ENCODE results near the gene FBXO2. TPM values are rescaled to one million over a fixed set of nuclear protein-coding genes. Genes with fewer than 3 reads are reported as not detected.
A peak's percentile ranks its signal among the peaks of the same experiment; 100 is the strongest.

The FBXO2 gene
- total and polyA plus RNA-seq, 2 of the 4 experiments (the other 2 are of a cell fraction): 0.36 to 1.7 TPM

GRCh38 chr1:11650331-11650991, 3.8 kb downstream of the FBXO2 start:
- no TSS peak for BruUV-seq (replicated peaks)
- Histone ChIP-seq H4K8ac (ENCODE audit: low read depth in 2 of 2, low read length in 2 of 2) (no peak overlapping the region), H3K27ac (ENCODE audit: insufficient read depth, low read length) (no peak overlapping the region), H3K56ac (ENCODE audit: extremely low read depth, insufficient read depth, low read length) (no peak overlapping the region), H4K91ac (ENCODE audit: insufficient read depth, low read depth, low read length) (no peak overlapping the region), H3K4me3 (ENCODE audit: insufficient read depth, low read depth, low read length) (no peak overlapping the region), H3K4ac (ENCODE audit: low read depth, low read length) (no peak overlapping the region), H2AFZ (replicated peaks; ENCODE audit: low read length, poor library complexity) (peak overlapping the region; percentile 88), H3K36me3 (ENCODE audit: control insufficient read depth, insufficient read depth, low read length) (no peaks in the 10 kb centered on the region), H3K4me2 (ENCODE audit: low read depth, low read length) (peak overlapping the region; percentile 46; the same call in 1 of the 2 replicates), H3K79me1 (ENCODE audit: low read depth in 1 of 2, low read length in 2 of 2) (peaks cover 0 to 4% of the 10 kb centered on the region in 2 experiments; a peak in 1 of 4 replicates), H2BK120ac (ENCODE audit: low read depth, low read length) (no peak overlapping the region), H2AK5ac (ENCODE audit: low read depth, low read length) (no peak overlapping the region), H3K9ac (ENCODE audit: low read depth, low read length) (no peak overlapping the region), H3K18ac (ENCODE audit: low read depth, low read length) (no peak overlapping the region), H3K9me1 (ENCODE audit: insufficient read depth, low read length) (no peaks in the 10 kb centered on the region), H4K5ac (ENCODE audit: low read depth, low read length) (no peak overlapping the region), H3K4me1 (ENCODE audit: control insufficient read depth, insufficient read depth, low read length) (no peaks in the 10 kb centered on the region; the same call in 1 of the 2 replicates), H3K9me3 (ENCODE audit: control insufficient read depth, insufficient read depth, low read length) (no peaks in the 10 kb centered on the region), H3K27me3 (ENCODE audit: control insufficient read depth, insufficient read depth, low read length) (peaks cover 24% of the 10 kb centered on the region), H3K23ac (ENCODE audit: low read depth, low read length) (no peak overlapping the region), H2AK9ac (replicated peaks; ENCODE audit: low read depth, low read length, poor library complexity) (peak overlapping the region; percentile 50), H2BK5ac (ENCODE audit: low read depth, low read length, poor library complexity, severe bottlenecking) (no peak overlapping the region), H4K20me1 (ENCODE audit: insufficient read depth, low read length) (no peaks in the 10 kb centered on the region; the same call in 1 of the 2 replicates), H2BK15ac (ENCODE audit: low read depth, low read length) (no peak overlapping the region), H2BK20ac (ENCODE audit: low read depth, low read length) (no peak overlapping the region), H3K14ac (replicated peaks; ENCODE audit: low read depth, low read length) (no peak overlapping the region)
- in situ Hi-C loops (cut with MboI; ENCODE audit: low sequenced_read_pairs): no loop called here
- intact Hi-C loops (cut with micrococcal nuclease): loop anchor here (10.0 kb wide), 1 partner anchor 254 kb away; no protein-coding TSS in a partner anchor
- ATAC-seq (ENCODE audit: low read depth) (peak; percentile 58), DNase-seq (peak; percentile 49)
- TF ChIP-seq CEBPB (IDR thresholded peaks at IDR 0.05; ENCODE audit: low read depth, low read length): no peak
- peak; percentile 66 for TF ChIP-seq SMC3 (IDR thresholded peaks at IDR 0.05; ENCODE audit: low read depth, low read length)
- TF ChIP-seq CTCF (conservative IDR thresholded peaks at IDR 0.05; ENCODE audit: low read depth, low read length): peak; percentile 75
- peak; percentile 71 for TF ChIP-seq RAD21 (IDR thresholded peaks at IDR 0.05; ENCODE audit: low read length)
- no peak for TF ChIP-seq USF2 (IDR thresholded peaks at IDR 0.05; ENCODE audit: low read depth, low read length)
- TF ChIP-seq MAZ (IDR thresholded peaks at IDR 0.05; ENCODE audit: borderline replicate concordance, low read depth, low read length): peak; percentile 64; the same call in 1 of the 2 replicates
- 10% methylated on average over 23 of the region's 47 CpGs; no CpG with 5 or more reads in 1 of the 2 experiments for WGBS, 2 experiments (ENCODE audit: extremely low coverage in 2 of 2, insufficient read length in 1 of 2)
- dilution Hi-C loops (cut with HindIII; ENCODE audit: low sequenced_read_pairs, unreplicated experiment): no loop called here
- POLR2A ChIA-PET (ENCODE audit: unreplicated experiment): no interaction called here
- CTCF ChIA-PET: interaction anchor here (0.5 to 1.7 kb wide), 4 partner anchors 17 to 618 kb away, joined by 3 to 9 read pairs (median 4); no protein-coding TSS in a partner anchor

Measured in IMR-90 (cell line).